Right ventricle myocardium superior (tissue), 1 donor: ENCODE data around the gene HIPK3. TPM values are rescaled to one million over a fixed set of nuclear protein-coding genes. Genes with fewer than 3 reads are reported as not detected.

Source experiments
- ATAC-seq: fragments of 200-7000 bp; cut with Tn5 transposase; one replicate; pipeline ENCODE4 v1.9.1; 2020; ENCODE audit warnings: mild to moderate bottlenecking; ENCODE audit not compliant: poor library complexity
- DNase-seq: peaks from one replicate; pipeline ENCODE4 v3.0.0-alpha.2; 2020
- intact Hi-C: fragments of 100-400 bp; cut with DNase I; formaldehyde crosslinking; loops from one replicate; pipeline ENCODE4 v1.11.2; 2022
- total RNA-seq: library from RNA; stranded (reverse); fragmentation: NEBNext Ultra II Directional; extraction: Animal tissue kit (Norgen Biotek cat#: 25700); gene quantifications from one replicate; pipeline ENCODE4 v1.2.1, GENCODE V29; 2021
- donor health status: DM: no; HTN: yes; CAD: no; lungs with severe emphysema.

HIPK3 gene
- total RNA-seq, 1 donor from 2014 or later: 294 TPM

DNA sequence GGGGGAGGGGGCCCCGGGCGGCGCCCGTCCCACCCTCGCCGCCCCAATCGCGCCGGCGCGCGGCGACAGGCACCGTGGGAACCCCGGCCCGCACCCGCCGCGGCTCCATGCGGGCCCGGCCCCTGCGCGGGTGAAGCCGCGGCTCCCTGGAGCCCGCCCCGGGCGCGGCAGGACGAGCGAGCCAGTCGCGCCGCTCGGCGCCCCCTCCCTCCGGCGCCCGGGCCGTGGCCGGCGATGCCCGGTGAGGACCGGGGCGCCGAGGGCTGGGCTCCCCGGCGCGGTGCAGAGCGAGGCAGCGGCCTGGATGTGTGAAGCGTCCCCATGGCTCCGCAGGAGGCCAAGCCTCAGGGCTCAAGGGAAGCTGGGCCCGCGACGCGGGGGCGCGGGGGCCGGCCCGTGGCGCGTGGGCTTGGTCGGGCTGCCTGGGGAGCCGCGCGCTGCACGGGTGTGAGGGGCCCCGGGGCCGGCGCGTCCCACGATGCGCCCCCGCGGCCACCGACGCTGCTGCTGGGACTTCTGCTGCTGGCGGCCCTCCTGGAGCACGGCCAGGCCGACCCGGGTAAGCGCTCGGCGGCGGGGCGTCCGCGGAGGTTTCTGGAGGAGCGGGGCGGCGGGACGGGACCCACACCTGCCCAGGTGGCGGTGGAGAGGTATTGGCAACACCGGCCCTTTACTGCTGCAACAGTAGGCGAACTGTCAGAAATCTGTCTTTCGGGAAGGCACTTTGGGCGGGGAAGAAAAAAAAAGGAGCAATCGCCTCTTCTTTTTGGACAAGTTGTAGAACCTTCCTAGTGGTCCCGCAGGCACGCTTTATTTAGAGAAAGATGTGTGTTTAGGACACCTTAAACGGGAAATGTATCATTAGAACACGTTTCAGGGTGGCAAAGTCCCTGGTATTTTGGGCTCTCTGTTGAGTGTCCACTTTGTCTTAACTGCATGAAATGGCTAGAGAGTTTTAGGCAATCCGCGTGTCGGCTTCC lies 119.4 kb downstream of the HIPK3 start:
- DNase-seq: no peak
- intact Hi-C loops: no loop called here
- no peak for ATAC-seq

DNA sequence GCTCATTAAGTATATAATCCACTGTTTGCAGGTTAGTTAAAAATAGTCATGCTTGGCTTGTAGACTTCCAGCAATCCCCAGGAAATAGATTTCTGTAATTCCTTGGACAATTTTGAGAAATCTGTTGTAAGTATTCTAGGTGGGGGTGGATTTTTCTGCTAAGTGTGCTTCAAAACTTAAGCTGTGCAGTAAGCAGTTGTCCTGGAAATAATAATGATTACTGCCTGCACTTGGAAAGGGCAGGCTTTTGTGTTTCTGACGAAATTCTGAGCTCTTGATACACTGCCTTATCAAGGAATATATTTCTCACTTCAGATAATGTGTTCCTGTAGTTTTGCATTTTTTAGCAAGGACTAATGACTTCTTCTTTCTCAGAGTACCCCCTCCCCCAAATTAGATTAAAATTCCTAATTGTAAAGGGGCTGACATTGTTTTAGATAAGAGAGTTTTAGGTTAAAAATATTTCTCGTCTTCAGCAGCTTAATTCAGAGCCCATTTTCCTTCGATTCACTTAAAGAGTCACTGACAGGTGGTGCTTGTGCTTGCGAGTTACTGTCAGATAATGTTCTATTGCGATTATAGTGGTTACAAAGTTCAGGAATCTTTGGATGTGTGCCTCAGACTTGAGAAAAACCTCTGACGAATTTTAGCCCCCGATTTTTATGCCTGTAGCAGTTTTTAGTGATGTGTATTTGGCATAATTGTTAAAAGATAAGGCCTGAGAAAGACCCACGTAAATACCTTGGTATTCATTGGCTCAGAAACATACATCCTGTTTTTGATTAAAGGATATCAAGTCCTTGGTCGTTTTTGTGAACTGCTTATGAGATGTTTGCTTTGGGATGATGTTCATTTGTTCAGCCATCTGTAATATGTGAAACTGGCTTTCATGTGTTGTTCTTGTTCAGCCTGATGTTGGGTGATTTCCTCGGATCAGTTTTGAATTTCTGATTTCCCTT lies 120.5 kb downstream of the HIPK3 start:
- intact Hi-C loops: no loop called here
- ATAC-seq (no peak), DNase-seq (no peak)

DNA sequence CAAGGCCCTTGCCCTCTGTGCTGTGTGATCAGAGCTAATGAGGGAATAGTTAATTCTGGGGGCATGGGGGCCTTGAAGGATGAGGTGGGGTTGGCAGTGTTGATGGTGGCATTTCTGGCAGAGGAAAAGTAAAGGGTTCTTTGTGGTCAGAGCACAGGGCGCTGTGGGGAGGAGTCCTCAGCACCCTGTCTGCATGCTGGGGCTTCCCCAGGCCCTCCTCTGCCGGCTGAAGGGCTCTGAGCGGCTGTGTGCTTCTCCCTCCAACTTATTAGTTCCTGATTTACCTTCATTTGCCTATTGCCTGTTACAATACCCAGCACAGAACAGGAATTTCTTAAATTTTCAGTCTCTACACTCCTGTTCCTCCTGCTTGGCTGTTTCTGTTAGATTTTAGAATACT lies 122.8 kb downstream of the HIPK3 start:
- ATAC-seq: no peak

DNA sequence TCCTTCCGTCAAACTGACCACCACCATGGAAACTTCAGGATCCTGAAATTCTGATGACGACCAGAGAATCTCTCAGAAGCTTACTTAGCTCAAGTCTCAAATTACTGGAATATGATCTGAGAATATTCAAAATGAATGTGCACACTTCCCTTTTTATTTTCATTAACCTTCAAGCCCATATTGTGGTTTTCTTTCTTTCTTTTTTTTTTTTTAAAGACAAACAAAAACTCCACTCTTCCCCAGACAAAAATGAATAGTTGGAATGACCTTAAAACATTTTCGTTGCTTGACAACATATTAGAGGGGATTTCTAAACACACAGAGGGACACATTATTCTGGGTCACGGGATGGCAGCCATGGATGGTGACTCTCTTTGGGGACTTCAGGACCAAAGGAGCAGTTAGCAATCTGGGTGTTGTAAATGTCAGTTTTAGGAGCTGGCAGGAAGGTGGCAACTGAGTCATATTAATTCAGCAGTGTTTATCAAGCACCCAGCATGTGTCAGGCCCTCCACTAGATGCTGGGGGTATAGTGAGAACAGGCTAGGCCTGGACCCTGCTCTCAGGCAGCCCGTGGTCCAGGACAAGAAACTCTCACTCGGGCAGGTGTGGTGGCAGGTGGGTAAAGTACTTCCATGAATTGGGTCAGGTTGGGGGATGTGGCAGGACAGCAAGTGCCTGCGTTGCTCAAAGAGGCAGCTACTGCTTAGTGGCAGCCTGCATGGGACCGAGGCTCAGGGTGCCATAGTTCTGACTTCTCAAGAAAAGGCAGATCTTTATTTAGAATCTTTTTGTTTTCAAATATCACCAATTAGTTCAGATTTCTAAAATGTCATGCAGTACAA lies 126.1 kb downstream of the HIPK3 start:
- no peak for ATAC-seq
- intact Hi-C loops: no loop called here
- DNase-seq: no peak

More for the DNA sequence above, 122.8 kb downstream of the HIPK3 start:
- DNase-seq: no peak
- intact Hi-C loops: no loop called here

- no peak for ATAC-seq
- intact Hi-C loops: no loop called here
- no peak for DNase-seq
Measured at GRCh38 chr11:33383920-33384209, 126.7 kb downstream of the HIPK3 start.

- ATAC-seq: no peak
- intact Hi-C loops: no loop called here
- no peak for DNase-seq
Measured at GRCh38 chr11:33384220-33384619, 127.0 kb downstream of the HIPK3 start.

DNA sequence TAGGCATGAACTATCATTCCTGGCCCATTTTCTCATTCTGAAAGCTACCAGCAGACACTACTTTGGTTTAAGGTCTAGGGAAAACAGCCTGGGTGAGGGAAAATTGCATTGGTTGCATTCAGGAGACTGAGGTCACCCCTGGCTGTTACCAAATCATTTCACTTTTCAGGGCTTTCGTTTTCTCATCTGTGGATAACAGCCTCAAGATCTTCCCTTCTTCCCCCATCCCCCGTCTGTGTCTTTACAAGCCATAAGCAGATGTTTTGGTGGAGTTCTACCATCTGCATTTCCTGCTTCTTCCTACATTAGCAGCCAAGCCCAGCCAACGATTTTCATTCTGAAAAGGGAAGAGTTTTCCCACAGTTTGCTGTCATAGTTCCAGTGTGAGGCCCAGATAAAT lies 130.4 kb downstream of the HIPK3 start:
- DNase-seq: no peak
- intact Hi-C loops: no loop called here
- ATAC-seq: no peak

DNA sequence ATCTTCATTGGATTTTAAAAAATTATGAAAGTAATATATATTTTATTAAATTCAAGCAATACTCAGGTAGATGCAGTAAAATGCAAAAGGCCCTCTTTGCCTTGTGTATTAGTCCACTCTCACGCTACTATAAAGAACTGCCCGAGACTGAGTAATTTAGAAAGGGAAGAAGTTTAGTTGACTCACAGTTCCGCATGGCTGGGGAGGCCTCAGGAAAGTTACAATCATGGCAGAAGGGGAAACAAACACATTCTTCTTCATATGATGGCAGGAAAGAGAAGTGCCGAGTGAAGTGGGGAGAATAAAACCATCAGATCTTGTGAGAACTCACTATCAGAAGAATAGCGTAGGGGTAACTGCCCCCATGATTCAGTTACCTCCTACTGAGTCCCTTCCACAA lies 130.8 kb downstream of the HIPK3 start:
- intact Hi-C loops: no loop called here
- ATAC-seq (no peak), DNase-seq (no peak)

GRCh38 chr11:33388793-33389525 lies 131.8 kb downstream of the HIPK3 start:
- DNase-seq: no peak
- intact Hi-C loops: no loop called here
- no peak for ATAC-seq

GRCh38 chr11:33389635-33390034 lies 132.5 kb downstream of the HIPK3 start:
- intact Hi-C loops: no loop called here
- ATAC-seq (no peak), DNase-seq (no peak)

GRCh38 chr11:33390944-33391892 lies 134.0 kb downstream of the HIPK3 start:
- DNase-seq: no peak
- intact Hi-C loops: no loop called here
- no peak for ATAC-seq

GRCh38 chr11:33391893-33392251 lies 134.7 kb downstream of the HIPK3 start:
- ATAC-seq (no peak), DNase-seq (no peak)
- intact Hi-C loops: no loop called here

GRCh38 chr11:33394431-33395109 lies 137.4 kb downstream of the HIPK3 start:
- intact Hi-C loops: no loop called here
- DNase-seq: no peak
- no peak for ATAC-seq

- intact Hi-C loops: no loop called here
- ATAC-seq (no peak), DNase-seq (no peak)
Measured at GRCh38 chr11:33396361-33396760, 139.2 kb downstream of the HIPK3 start.

- intact Hi-C loops: no loop called here
- DNase-seq (no peak), ATAC-seq (no peak)
Measured at GRCh38 chr11:33399421-33399820, 142.2 kb downstream of the HIPK3 start.

- intact Hi-C loops: no loop called here
- DNase-seq (no peak), ATAC-seq (no peak)
Measured at GRCh38 chr11:33402066-33402465, 144.9 kb downstream of the HIPK3 start.

GRCh38 chr11:33403344-33403743 lies 146.2 kb downstream of the HIPK3 start:
- no peak for DNase-seq
- intact Hi-C loops: no loop called here
- no peak for ATAC-seq
